Activated gamma-delta T cell treated with anti-CD3 and anti-CD28 coated beads, Interleukin-2, amount 50 U/mL, for 16 hours (primary cell): ENCODE results near the gene IGFALS.
A peak's percentile ranks its signal among the peaks of the same experiment; 100 is the strongest.
"Not testable (repeated sequence)": the region's sequence is repeated elsewhere in the genome, so short reads cannot be mapped to it uniquely, and the experiment has no call there.

ENCODE experiments used
- DNase-seq: peaks from one replicate; pipeline ENCODE4 v3.0.0-alpha.2; 2020; ENCODE audit warnings: low read depth

Gene IGFALS

DNA sequence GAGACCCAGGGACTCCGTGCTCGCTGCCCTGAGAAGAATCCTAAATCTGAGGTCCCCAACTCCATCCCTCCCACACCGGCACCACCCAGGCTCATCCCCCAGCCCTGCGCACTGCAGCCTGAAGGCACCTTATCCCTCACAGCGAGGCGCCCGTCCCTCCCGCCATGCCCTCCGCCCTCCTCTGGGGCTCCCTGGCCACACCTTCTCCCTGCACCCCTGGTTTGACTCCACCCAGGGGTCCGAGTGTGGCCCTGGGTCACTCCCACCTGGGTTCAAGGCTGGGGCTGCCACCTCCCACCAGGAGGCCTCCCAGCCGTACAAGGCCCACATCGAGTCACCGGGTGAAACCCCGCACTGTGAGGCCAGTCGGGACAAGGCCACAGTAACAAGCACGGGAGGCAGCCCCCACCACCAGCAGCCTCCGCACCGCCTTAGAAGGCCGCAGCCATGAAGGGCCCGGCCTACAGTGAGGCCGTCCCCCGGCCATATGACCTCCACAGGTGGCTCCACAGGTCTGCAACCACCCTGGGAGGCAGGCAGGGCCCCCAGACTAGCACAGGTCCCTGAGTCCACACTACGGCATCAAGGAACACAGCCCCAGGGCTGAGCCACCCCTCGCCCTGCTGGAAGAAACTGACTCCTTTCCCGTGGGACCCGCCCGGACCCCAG is 24.8 kb upstream of the IGFALS start:
- DNase-seq, result no peak

DNA sequence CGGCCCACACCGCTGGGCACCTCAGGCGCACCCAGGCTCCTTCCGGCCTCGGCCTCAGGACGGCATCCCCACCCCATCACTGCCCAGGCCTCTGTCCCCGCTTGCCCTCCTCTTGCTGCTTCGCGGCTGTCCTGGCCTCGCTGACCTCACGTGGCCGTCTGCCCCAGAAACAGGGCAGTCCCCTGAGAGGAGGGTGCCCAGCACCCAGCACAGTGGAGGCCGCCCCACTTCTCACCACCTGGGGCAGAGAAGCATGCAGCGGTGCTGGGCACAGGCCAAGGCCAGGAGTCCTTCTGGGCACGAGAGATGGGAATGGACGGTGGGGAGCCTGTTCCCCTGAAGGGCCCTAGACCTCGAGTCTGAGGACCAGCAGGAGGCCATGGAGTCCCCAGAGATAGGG is 24.2 kb upstream of the IGFALS start:
- no peak for DNase-seq

DNA sequence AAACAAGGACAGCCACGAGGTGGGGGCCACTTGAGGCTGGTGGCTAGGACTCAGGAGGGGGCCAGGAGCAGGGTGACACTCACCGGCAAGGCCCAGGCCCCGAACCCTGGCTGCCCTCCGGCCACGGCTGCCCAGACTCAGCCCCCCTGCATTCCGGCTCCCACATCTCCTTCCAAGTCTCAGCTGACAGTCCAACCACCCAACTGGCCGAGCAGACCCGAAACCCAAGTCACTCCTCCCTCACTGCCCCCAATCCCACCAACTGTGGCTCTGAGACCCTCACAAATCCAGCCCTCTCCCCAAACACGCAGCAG is 23.7 kb upstream of the IGFALS start:
- no peak for DNase-seq

DNA sequence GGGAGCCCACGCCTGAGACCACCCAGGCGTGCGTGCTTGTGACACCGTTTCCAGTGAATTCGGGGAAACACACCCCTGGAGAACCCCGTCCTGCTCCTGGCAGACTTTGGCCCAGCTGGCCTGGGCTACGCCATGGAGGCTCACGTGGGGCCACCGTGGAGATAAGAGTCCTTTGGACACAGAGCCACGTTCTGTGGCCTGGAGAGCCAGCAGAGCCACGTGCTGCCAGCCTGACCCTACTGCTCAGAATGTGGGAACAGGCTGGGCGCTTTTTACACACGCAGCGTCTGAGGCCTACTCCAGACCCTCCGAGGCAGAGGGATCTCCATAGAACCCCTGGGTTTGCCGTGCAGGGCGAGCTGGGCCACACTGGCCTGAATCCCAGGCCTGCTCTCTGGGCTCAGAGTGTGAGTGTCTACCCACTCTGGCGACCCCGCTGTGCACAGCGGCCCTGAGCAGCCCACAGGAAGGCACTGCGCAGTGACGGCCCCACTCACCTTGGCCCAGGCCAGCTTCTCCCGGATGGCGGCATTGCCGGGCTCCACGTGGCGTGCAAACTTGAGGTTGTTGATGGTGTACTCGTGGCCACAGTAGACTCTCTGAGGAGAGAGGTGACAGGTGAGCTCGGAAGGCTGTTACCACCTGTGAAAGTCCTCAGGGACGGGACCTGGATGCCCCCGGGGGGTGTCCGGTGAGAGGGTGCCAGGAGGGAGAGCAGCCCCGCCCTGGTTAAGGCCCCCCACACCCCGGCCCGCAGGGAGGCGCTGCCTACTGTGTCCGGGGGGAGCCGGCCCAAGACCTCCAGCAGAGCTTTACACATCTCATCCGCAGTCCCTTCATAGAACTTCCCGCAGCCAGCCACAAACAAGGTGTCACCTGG is 23.1 kb upstream of the IGFALS start:
- DNase-seq, result no peak

DNA sequence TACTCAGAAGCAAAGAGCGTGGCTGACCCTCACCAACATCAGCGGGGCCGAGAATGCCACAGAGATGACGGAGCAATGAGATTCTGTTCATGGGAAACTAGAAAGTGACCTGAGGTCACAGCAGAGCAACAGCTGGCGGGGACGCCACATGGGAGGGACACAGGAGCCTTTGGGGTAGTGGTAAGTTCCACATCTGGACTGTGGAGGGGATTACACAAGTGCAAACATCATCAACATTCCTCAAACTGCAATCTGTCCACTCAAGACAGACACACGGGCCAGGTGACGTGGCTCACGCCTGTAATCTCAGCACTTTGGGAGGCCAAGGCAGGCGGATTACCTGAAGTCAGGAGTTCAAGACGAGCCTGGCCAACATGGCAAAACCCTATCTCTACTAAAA is 22.0 kb upstream of the IGFALS start:
- no peak for DNase-seq

DNA sequence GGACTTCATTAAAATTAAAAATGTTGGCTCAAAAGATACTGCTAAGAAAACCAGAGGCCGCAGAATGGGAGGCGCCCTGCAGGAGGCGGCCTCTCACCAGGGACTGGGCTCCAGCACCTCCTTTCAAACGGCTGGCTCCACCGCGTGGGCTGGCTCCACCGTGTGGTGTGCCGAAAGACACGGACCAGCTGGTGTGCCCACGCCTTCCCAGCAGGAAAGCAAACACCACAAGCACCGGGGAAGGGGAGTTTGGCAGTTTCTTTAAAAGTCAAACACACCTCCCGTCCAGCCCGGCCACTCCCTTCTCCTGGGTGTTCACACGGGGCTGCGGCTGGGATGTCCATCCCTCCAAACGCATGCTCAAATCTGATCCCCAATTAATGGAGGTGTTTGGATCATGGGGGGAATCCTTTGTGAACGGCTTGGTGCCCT is 19.2 kb upstream of the IGFALS start:
- DNase-seq, result peak; percentile 11

DNA sequence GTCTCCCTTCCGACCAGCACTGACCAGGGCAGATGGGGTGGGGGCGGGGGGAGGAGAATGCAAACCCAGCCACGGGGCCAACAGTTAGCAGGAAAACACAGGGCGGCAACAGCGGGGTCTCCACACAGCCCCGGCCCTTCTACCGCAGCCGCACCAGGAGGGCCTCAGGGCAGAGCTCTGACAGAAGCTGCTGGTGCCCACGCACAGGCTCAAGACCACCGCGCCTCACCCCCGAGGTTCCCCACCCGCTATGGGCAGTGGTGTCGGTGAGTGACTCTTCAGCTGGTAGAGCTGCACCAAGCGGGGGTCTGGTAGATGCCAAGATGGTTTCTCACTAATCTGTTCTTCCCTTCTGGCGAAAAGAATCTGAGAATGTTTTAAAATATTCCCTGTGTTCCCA is 17.0 kb upstream of the IGFALS start:
- no peak for DNase-seq

DNA sequence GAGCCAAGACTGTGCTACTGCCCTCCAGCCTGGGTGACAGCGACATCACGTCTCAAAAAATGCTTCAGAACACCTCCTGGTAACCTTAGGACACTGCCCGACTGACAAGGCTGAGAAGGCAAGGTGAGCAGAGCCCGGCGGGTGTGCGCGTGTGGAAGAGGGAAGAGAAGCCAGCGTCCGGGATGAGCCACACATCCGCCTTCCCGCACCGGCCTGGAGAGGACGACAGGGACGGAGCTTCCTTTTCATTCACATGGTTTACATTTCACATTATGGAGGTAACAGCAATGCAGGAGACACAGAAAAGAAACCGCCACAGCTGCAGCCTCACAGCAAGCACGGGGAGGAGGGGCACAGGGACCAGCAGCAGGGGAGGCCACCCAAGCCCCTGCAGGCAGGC is 16.6 kb upstream of the IGFALS start:
- DNase-seq, result no peak

DNA sequence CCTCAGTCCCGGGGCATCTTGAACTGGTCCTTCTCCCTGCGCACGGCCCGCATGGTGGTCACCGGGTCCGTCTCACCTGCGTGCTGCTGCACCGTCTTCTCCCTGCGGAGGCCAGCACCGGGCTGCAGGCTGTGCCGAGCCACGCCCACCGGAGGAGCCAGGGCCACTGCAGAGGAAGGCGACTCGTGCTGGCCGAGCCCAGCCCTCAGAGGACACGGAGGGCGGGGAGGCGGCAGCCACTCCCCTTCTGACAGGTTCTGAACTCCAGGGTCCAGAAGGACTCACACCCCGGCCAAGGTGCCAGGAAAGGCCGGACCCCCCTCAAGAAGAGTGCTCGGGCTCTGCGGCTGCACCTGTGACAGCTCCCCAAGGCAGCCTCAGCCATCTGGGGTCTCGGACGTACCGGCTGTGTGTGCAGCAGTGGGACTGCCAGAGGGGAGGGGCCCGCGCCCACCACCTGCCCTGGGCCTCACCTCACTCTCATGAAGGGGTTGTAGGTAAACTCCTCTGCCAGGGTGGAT is 15.8 kb upstream of the IGFALS start:
- no peak for DNase-seq

DNA sequence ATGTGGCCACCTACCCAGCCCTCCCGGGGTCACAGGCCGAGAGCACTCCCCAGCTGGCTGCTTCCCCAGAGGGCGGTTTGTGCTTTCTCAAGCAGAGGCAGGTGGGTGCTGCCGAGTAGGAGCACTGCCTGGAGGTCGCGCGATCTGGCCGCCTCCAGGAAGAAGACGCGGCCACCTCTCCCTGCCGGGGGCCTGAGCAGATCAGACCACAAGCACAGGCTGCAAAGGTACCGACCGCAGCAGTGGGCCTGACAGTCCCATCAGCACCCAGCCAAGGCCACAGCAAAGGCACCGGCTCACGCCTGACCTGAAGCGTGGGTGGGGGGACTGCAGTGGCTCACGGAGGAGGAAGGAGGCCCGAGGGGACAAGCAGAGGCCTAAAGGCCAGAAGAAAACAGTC is 15.2 kb upstream of the IGFALS start:
- no peak for DNase-seq

DNA sequence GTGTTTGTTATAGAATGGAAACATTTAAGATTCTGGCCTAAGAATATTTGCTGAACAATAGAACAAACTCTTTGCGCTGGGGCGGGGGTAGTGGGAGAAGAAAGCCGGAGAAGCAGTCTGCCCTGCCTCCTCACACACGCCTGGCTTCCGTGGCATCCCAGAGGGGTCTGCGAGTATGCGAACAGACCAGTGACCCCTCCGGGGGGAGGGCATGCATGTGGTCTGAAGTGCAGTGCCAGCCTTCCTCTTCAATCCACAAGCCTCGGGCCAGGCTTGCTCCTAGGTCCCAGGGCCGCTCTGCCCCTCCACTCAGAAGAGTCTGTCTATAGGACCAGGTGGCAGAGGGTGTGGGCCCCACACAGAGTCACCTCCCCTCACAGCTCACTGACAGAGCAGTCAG is 14.1 kb upstream of the IGFALS start:
- DNase-seq, result no peak

DNA sequence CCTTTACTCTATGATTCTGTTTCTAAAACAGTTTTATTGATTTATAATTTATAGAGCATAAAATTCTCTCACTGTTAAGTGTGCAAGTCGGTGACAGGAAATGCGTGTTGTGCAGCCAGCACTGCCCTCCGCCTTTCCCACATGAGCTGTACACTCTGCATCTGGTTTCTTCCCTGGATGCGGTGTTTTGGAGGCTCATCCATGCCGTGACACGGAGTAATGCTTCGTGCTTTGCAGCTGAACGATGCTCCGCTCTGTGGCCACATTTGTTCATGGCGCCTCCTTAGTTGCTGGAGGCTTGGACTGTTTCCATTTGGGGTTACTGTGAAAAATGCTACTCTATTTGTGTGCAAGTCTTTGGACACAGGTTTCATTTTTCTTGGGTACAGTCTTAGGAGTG is 7.2 kb upstream of the IGFALS start:
- DNase-seq, result no peak

DNA sequence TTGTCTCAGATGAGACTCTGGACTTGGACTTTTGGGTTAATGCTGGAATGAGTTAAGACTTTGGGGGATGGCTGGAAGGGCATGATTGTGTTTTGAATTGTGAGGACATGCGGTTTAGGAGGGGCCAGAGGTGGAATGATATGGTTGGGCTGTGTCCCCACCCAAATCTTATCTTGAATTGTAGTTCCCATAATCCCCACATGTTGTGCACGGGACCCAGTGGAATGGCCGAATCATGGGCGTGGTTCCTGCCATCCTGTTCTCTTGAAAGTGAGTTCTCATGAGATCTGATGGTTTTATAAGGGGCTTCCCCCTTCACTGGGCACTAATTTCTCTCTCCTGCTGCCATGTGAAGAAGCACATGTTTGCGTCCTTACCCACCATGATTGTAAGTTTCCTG is 5.8 kb upstream of the IGFALS start:
- DNase-seq, result not testable (repeated sequence)

DNA sequence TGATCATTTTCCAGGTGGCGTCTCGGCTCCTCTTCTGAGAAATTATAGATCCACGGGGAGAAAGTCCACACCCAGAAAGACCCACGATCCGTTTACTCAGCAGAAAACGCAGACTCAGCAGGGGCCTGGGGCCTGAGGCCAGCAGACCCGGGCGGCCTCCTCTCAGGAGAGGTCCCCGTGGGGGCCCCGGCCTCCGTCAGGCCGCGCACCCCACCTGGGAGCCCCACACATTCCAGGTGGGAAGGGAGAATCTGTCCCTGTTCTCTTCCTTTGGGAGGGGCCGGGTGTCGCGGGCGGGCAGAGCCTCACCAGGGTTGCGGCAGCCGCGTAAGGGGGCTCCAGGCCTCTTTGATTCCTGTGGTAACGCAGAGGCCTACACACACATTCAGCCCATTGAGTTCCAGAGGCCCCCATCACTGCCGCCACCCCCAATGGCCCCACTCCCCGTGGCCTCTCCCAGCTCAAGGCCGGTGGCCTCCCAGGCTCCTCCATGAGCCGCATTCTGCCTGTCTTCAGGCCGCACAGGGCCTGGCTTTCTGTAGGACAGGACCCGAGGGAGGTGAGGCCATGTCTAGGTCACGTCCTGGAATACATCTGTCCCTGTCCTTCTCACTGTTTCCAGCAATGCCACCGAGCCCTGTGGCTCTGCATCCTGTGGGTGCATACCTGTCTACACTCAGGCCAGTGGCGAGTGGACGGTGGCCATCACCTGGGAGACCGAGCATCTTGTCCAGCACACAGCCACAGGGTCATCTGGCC is 1.6 kb upstream of the IGFALS start:
- no peak for DNase-seq

DNA sequence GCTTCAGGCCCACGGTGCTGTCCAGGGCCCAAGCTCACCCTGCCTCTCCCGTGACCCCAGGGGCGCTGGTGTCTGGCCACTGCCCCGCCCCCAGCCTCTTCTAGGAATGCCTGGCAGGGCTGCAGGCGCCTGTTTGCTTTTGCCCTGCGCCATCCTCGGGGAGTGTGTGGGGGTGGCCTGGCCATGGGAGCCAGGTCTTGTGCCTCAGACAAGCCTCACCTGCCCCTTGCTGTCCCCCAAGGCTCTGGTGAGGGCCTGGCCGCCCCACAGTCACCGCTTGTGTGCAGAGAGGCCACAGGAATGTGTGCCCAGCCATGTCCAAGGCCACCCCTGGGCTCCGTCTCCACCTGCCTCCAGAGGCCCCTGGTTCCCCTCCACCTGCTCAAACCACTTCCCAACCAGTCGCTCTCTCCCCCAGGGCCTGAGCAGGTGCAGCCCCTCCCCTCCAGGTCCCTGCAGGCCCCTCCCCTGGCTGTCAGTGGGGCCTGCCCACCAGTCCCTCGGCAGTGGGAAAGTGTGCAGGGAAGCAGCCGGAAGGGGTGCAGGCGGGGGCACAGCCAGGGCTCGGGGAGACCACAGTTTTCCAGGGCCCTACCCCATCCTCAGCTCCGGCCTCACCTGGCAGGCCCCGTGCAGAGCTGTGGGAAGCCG is 841 bp upstream of the IGFALS start:
- no peak for DNase-seq

DNA sequence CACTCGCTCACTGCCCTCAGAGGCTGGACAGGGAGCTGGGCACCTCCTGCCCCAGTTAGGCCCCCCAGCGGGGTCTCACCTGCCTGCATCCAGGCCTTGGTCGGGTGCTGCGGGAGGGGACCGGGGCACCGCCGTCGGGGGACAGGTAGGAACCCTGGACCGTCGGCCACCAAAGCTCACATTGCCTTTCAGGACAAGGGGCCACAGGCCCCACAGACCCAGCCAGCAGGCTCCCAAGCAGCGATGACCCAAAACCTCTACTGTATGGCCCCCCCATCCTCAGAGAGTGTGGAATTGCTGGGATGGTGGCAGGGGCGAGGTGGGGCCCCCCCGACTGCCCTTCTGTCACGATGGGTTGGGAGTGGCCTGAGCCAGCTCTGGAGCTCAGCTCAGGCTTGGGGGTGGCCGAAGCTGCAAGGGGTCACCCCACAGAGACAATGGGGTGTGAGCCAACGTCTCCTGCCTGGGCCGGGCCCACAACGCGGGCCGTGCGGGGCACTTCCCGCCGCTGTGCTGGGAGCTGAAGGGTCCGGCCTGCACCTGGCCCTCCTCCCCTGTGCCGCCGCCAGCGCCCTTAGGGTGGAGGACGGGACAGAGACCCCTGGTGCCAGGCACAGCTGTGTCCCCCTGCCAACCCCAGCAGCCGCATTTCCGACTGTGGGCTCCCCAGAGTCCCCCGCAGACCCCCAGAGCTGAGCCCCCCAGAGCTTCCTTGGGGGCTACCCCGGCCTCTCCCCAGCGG is 498 bp downstream of the IGFALS start:
- no peak for DNase-seq

DNA sequence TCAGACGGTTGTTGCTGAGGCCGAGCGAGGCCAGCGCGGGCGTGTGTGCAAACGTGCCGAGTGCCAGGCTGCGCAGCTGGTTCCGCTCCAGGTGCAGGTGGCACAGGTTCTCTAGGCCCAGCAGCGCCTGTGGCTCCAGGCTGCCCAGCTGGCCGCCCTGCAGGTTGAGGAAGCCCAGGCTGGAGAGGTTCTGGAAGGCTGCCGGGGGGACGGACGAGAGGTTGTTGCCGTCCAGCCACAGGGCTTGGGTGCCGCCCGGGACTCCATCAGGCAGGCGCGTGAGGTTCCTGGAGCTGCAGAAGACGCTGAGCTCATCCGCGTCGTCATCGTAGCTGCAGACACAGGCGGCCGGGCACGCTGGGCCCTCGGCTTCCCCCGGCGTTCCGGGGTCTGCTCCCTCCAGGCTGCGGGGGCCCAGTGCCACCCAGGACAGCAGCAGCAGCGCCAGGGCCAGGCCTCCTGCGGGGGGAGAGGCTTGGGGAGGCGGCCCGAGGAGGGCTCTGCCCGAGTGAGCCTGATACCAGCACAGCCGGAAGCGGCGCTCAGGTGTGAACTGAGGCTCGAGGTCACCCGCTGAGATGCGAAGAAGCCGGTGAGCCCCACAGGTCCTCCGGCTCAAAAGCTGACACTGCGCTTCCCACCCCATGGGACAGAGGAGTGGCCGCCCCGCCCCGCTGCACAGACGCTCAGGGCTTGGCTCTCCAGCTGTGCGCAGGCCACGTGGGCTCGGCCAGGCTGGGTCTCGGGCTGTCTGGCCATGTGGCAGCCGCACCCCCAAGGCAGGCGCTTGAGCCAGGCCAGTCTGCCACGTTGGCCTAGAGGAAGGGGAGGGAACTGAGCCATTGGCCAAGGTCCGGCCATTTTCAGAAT is 1.3 kb downstream of the IGFALS start:
- DNase-seq, result no peak

DNA sequence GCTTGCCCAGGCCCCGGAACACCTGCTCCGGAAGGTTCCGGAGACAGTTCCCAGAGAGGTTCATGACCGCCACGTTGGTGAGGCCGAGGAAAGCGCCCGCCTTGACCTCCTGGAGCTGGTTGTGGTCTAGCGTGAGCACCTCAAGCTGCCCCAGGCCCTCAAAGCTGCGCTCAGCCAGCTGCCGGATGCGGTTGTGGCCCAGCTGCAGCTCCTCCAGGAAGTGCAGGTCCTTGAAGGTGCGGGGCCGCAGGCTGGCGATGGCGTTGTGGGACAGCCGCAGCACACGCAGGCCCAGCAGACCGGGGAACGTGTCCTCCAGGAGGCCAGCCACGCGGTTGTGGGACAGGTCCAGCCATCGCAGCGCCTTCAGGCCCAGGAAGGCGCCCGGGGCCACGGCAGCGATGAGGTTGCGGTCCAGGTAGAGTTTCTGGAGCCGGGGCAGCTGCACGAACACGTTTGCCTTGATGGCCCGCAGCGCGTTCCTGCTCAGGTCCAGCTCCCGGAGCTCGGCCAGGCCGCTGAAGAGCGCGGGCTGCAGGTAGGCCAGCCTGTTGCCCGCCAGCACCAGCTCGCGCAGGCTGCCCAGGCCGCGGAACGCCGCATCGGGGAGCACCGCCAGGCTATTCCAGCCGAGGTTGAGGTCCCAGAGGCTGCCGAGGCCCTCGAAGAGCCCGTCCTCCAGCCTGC is 2.1 kb downstream of the IGFALS start:
- DNase-seq, result no peak

DNA sequence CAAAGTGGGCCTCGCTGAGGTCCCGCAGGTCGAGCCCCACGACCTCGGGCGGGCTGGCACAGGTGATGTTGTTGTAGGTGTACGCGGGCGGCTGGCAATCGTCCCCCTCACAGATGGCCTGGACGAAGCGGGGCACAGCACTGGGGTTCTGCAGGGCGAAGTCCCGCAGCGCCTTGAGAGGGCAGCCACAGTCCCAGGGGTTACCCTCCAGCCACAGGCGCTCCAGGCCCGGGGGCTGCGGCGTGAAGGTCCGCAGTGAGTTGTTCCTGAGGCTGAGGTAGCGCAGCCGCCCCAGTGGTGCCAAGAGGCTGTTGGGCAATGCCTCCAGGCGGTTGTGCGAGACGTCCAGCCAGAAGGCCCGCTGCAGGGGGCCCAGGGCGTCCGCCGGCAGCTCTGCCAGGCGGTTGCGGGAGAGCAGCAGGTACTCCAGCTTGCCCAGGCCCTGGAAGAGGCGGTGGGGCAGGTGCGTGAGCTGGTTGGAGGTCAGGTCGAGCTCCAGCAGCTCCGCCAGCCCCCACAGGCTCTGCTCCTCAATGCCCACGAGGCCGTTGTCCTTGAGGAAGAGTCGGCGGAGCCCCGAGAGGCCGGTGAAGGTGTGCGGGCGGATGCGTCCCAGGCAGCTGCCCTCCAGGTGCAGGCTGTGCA is 2.8 kb downstream of the IGFALS start:
- DNase-seq, result no peak

DNA sequence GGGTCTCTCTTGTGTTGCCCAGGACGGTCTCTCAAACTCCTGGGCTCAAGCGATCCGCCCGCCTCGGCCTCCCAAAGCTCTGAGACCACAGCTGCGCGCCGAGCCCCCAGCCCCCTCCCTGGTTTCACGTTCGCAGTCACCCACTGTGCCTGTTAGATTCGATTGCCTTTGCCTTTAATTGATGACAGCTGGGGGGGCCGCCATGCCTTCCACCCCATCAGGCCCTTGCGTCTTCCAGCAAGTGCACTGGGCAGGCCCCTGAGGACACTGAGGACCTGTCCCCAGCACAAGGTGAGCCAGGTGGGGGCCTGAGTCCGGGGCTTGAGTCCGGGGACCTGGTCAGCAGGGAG is 3.3 kb downstream of the IGFALS start:
- no peak for DNase-seq
